Measurements from ENCODE around the gene LILRA5. TPM values are rescaled to one million over a fixed set of nuclear protein-coding genes. Genes with fewer than 3 reads are reported as not detected.
"Not testable (repeated sequence)": the region's sequence is repeated elsewhere in the genome, so short reads cannot be mapped to it uniquely, and the experiment has no call there.

Gene LILRA5
- total and polyA plus RNA-seq, 2 of the 13 experiments (the other 11 are each of a cell fraction or from before 2014, with no cell fraction given) = not detected

DNA sequence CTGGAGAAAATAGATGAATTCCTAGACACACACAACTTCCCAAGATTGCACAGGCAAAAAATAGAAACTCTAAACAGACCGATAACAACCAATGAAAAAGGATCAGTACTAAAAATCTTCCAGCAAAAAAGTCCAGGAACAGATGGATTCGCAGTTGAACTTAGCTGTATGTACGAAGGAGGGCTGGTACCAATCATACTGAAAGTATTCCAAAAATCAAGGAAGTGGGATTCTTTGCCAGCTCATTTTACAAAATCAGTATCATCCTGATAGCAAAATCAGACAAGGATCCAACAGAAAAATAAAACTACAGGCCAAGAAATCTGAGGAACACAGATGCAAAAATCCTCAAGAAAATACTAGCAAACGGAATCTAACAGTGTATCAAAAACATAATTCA, 25.5 kb downstream of the LILRA5 start (continued):
- TF ChIP-seq, protein P1, sequence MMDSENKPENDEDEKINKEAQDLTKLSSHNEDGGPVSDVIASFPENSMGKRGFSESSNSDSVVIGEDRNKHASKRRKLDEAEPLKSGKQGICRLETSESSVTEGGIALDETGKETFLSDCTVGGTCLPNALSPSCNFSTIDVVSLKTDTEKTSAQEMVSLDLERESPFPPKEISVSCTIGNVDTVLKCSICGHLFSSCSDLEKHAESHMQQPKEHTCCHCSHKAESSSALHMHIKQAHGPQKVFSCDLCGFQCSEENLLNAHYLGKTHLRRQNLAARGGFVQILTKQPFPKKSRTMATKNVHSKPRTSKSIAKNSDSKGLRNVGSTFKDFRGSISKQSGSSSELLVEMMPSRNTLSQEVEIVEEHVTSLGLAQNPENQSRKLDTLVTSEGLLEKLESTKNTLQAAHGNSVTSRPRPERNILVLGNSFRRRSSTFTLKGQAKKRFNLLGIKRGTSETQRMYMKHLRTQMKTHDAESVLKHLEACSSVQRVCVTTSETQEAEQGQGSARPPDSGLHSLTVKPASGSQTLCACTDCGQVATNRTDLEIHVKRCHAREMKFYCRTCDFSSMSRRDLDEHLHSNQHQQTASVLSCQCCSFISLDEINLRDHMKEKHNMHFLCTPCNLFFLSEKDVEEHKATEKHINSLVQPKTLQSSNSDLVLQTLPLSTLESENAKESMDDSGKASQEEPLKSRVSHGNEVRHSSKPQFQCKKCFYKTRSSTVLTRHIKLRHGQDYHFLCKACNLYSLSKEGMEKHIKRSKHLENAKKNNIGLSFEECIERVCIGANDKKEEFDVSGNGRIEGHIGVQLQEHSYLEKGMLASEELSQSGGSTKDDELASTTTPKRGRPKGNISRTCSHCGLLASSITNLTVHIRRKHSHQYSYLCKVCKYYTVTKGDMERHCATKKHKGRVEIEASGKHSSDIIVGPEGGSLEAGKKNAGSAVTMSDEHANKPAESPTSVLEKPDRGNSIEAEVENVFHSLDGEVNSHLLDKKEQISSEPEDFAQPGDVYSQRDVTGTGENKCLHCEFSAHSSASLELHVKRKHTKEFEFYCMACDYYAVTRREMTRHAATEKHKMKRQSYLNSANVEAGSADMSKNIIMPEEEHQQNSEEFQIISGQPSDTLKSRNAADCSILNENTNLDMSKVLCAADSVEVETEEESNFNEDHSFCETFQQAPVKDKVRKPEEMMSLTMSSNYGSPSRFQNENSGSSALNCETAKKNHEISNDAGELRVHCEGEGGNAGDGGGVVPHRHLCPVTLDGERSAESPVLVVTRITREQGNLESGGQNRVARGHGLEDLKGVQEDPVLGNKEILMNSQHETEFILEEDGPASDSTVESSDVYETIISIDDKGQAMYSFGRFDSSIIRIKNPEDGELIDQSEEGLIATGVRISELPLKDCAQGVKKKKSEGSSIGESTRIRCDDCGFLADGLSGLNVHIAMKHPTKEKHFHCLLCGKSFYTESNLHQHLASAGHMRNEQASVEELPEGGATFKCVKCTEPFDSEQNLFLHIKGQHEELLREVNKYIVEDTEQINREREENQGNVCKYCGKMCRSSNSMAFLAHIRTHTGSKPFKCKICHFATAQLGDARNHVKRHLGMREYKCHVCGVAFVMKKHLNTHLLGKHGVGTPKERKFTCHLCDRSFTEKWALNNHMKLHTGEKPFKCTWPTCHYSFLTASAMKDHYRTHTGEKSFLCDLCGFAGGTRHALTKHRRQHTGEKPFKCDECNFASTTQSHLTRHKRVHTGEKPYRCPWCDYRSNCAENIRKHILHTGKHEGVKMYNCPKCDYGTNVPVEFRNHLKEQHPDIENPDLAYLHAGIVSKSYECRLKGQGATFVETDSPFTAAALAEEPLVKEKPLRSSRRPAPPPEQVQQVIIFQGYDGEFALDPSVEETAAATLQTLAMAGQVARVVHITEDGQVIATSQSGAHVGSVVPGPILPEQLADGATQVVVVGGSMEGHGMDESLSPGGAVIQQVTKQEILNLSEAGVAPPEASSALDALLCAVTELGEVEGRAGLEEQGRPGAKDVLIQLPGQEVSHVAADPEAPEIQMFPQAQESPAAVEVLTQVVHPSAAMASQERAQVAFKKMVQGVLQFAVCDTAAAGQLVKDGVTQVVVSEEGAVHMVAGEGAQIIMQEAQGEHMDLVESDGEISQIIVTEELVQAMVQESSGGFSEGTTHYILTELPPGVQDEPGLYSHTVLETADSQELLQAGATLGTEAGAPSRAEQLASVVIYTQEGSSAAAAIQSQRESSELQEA (CRISPR knock-in tag; IDR thresholded peaks at IDR 0.05; ENCODE audit: not compliant biosample characterization) = no peak
- TF ChIP-seq ZFY (CRISPR knock-in tag; IDR thresholded peaks at IDR 0.05) (no peak), EP300 (IDR thresholded peaks at IDR 0.05; ENCODE audit: low read depth in 2 of 2, low read length in 2 of 2) (no peak), EP300 (CRISPR knock-in tag; IDR thresholded peaks at IDR 0.05; ENCODE audit: borderline replicate concordance) (no peak), MAFG (CRISPR knock-in tag; IDR thresholded peaks at IDR 0.05) (no peak), ZSCAN29 (CRISPR knock-in tag; conservative IDR thresholded peaks at IDR 0.05) (no peak), ZNF343 (CRISPR knock-in tag; IDR thresholded peaks at IDR 0.05) (no peak), ZNF616 (CRISPR knock-in tag; IDR thresholded peaks at IDR 0.05; ENCODE audit: low read depth) (no peak), HES4 (CRISPR knock-in tag; IDR thresholded peaks at IDR 0.05; ENCODE audit: borderline replicate concordance) (no peak), KMT2A (CRISPR knock-in tag; IDR thresholded peaks at IDR 0.05) (no peak)
- TF ChIP-seq, protein P2, sequence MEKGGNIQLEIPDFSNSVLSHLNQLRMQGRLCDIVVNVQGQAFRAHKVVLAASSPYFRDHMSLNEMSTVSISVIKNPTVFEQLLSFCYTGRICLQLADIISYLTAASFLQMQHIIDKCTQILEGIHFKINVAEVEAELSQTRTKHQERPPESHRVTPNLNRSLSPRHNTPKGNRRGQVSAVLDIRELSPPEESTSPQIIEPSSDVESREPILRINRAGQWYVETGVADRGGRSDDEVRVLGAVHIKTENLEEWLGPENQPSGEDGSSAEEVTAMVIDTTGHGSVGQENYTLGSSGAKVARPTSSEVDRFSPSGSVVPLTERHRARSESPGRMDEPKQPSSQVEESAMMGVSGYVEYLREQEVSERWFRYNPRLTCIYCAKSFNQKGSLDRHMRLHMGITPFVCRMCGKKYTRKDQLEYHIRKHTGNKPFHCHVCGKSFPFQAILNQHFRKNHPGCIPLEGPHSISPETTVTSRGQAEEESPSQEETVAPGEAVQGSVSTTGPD (CRISPR knock-in tag; IDR thresholded peaks at IDR 0.05) = no peak

- H3K4me1 ChIP-seq (ENCODE audit: insufficient read depth, low read length); BruUV-seq (replicated peaks); H3K4me3 ChIP-seq (replicated peaks in 1 of 3; ENCODE audit: insufficient read depth in 1 of 3, low read depth in 2 of 3, low read length in 3 of 3); POLR2A ChIA-PET; H3K79me2 ChIP-seq (ENCODE audit: insufficient read depth, low read length); intact Hi-C loops (cut with micrococcal nuclease; ENCODE audit: unreplicated experiment); H3K27ac ChIP-seq (ENCODE audit: extremely low read length, insufficient read depth, low read length); H4K20me1 ChIP-seq (ENCODE audit: insufficient read depth, low read length); H3K9ac ChIP-seq (ENCODE audit: insufficient read depth, low read depth, low read length); H3K9me3 ChIP-seq (ENCODE audit: low read length); FAIRE-seq; CTCF ChIA-PET (ENCODE audit: low intra/inter-chr PET ratio, low total read pairs); ATAC-seq; DNase-seq (ENCODE audit: low spot score); H3K4me2 ChIP-seq (ENCODE audit: low read depth, low read length); in situ Hi-C loops (cut with HindIII; ENCODE audit: extremely low pct_ligation_motif_present, low pct_unique_long_range_greater_than_20kb); H2AFZ ChIP-seq (ENCODE audit: low read length); H3K36me3 ChIP-seq (replicated peaks in 1 of 2; ENCODE audit: control insufficient read depth in 1 of 2, insufficient read depth in 2 of 2, low read length in 2 of 2): not testable (repeated sequence)
- peaks cover 0 to 22% of the 10 kb centered on the region in 2 experiments; a peak in 4 of 5 replicates for H3K27me3 ChIP-seq (ENCODE audit: control insufficient read depth in 1 of 2, insufficient read depth in 2 of 2, low read length in 2 of 2)
- 13% methylated on average over 1 of the region's 10 CpGs for WGBS (ENCODE audit: low lambda C conversion rate)
Observed at GRCh38 chr19:54286283-54286682, 26.7 kb downstream of the LILRA5 start.
